HG02943 (cell line): Measurements from ENCODE around the gene YIF1B.

Source experiments
- ATAC-seq: cut with Tn5 transposase; IDR thresholded peaks from one replicate; pipeline ENCODE4 v1.9.1; 2021; ENCODE audit warnings: mild to moderate bottlenecking, low read depth, moderate library complexity; ENCODE audit not compliant: unreplicated experiment

Gene YIF1B

DNA sequence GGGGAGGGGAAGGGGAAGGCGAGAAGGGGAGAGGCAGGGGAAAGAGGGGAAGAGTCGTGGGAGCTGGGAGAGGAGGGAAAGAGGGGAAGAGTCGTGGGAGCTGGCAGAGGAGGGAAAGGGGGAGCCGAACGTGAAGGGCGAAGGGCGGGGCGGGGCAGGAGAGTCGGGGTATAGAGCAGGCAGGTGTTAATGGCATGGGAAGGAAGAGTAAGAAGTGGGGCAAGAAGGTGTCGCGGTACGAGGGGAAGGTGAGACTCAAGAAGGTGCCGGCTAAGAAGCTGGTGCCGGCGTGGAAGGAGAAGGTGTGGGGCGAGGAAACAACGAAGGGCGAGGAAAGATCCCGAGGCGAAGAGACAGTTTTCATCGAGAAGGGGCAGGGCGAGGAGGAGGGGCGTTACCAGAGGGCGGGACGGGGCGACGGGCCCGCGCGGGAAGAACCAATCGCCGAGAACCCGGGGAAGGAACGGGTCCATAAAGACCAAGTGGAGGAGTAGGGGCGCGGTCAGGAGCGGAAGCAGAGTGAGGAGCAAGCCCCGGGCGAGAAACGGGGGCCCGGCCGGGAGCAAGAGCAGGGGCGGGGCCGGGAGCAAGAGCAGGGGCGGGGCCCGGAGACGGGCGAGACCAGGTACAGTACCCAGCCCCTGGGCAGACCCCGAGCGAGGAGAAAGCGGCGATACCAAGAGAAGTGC, 20.3 kb upstream of the YIF1B start:
- peak; percentile 68 for ATAC-seq

- no peak for ATAC-seq
Observed at GRCh38 chr19:38333245-38333644, 17.5 kb upstream of the YIF1B start.

DNA sequence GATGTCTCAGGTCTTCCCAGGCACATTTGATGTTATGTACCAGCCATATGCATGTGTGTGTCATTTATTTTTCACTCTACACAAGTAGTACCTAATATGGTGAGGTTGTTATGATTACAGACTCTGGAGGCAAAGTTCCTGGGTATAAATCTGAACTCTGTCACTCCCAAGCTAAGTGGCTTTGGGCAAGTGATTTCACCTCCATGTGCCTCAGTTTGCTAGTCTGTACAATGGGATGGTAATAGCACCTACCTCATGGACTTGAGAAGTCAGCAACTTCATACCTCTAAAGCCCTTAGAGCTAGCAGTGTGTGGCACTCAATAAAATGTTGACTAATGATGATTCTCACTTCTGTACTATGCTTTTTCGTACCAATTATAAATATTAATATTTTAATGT, 16.0 kb upstream of the YIF1B start:
- no peak for ATAC-seq

- no peak for ATAC-seq
Observed at GRCh38 chr19:38329651-38330050, 13.9 kb upstream of the YIF1B start.

GRCh38 chr19:38326591-38326990, 10.8 kb upstream of the YIF1B start:
- no peak for ATAC-seq

DNA sequence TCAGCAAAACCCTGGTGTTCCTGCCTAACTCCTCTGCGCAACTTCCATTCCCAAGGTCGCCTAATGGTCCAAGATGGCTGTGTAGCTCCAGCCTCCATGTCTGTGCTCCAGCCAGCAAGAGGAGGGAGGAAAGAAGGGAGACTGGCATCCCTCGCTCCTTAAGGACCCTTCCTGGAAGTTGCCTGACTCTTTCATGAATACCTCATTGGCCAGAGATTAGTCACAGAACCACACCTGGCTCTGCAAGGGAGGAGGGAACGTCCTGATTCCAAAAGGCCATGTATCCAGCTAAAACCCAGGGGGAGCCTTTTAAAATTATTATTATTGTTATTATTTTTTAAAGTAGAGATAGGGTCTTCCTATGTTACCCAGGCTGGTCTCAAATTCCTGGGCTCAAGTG, 8.7 kb upstream of the YIF1B start:
- ATAC-seq, result no peak

GRCh38 chr19:38323291-38323690, 7.5 kb upstream of the YIF1B start:
- ATAC-seq, result no peak

- no peak for ATAC-seq
Observed at GRCh38 chr19:38321646-38322196, 6.0 kb upstream of the YIF1B start.

DNA sequence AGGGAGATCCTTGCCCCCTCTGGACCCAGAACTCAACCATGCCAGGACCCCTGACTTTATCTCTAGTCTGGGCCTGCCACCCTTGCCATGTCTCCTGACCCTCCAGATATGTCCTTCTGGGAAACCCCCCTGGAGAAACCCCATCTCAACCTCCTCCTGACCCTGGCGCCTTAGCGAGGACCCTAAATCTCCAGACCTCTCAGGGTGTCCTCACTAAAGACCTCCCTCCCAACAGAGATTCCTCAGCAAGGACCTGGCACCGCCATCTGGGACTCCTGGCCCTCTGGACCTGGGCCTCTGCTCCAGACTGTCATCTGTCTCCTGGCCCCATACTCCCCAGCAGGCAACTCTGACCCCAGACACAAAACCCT, 5.2 kb upstream of the YIF1B start:
- ATAC-seq, result no peak

DNA sequence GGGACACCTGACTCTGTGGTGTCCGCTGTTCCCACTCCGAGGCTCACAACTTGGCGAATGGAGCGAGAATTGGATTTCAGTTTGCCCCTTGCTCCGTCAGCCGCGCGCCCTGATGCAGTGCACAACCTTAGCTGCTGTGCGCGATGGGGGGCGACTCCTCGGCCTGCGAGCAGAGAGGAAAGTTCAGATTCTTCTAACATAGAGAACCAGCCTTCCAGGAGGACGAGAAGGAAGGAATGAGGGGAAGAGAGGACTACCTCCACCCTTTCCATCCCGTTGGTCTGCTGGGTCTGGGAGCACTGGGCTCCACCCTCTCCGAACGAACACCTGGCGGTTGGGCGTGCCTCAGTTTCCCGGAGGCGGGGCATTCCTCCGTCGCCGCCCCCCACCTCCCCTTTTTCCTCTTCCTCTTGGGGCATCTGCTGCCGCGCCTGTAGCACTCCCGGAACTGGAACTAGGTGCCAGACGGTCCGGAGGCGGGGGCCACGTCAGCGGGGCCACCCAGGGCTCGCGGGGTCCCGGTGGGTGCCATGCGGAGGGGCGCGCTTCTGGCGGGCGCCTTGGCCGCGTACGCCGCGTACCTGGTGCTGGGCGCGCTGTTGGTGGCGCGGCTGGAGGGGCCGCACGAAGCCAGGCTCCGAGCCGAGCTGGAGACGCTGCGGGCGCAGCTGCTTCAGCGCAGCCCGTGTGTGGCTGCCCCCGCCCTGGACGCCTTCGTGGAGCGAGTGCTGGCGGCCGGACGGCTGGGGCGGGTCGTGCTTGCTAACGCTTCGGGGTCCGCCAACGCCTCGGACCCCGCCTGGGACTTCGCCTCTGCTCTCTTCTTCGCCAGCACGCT, 3.9 kb upstream of the YIF1B start, which contains the start of gene KCNK6:
Gene KCNK6, plus strand, starts transcription at position 425 of the 838 bp plus-strand sequence. Its CDS starts 106 bp downstream, at position 531.
- ATAC-seq, result no peak

DNA sequence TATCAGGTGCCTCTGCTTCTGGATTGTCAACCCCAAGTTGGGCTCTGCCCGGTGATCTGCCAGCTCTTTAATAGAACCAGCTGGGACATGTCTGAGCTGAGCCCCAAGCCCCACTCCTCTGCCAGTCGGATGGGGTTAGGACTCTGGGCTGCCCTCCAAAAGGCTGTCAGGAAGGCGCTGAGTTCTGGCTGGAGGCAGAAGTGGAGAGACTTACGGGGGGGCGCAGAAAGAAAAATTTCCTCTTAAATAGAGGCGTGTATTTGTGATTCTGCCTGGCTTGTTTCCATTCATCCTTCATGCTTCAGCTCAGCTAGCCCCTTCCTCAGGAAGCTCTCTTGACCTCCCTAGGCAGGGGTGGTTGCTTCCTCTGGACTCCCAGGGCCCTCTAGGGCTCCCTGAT, 2.9 kb upstream of the YIF1B start:
- ATAC-seq, result no peak

GRCh38 chr19:38317104-38317612, 1.4 kb upstream of the YIF1B start:
- ATAC-seq, result no peak

DNA sequence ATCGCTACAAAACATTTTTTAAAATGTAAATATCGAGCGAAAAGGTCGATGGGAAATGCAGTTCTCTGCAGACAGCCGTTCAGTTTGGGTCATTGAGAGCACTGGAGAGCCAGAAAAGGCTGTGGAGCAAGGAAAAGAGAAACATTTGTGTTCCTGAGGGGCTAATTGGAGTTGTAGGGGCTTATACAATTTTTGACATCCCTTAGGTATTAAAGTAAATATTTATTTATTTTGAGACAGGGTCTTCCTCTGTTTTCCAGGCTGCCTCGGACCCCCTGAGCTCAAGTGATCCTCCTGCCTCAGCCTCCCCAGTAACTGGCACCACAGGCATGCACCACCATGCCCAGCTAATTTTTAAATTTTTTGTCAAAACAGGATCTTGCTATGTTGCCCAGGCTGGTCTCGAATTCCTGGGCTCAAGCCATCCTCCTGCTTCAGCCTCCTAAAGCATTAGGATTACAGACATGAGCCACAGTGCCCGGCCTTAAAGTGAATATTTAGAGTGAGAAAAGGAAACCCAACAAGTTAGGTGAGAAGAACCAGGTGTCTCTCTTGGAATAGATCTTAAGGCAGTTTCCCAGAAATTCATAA, 825 bp upstream of the YIF1B start:
- ATAC-seq, result peak; percentile 10

- ATAC-seq, result no peak
Observed at GRCh38 chr19:38310986-38311385, 4.8 kb downstream of the YIF1B start.

GRCh38 chr19:38310279-38310670, 5.5 kb downstream of the YIF1B start:
- no peak for ATAC-seq

- no peak for ATAC-seq
Observed at GRCh38 chr19:38309615-38310278, 6.0 kb downstream of the YIF1B start.

DNA sequence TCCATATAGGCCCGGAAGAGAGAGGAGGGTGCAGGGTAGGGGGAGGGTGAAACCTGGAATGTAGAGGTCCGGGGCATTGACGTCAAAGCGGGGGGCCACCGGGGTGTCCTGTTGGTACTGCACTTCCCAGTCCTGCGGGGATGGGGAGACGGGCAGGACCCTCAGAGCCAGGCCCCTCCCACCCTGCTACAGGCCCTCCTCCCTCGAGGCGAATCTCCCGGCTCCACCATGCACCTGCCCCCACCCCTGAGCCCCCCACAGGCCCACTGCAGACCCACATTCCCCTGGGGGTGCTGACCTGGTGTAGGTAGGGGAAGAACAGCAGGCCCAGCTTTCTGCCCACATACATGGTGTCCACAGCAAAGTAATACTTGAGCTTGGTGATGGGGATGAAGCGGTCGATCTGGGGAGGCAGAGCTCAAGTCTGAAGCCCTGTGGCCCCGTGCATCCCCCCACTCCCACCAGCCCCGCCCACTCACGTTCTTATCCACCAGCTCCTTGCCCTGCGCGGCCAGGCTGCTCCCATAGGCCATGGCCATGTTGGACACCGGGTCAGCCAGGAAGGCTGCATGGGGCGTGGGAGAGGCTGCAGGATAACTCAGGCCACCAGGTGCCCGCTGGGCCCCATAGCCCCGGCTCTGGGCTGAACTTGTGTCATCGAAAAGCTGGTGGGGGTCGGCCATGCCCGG, 6.7 kb downstream of the YIF1B start:
- no peak for ATAC-seq

DNA sequence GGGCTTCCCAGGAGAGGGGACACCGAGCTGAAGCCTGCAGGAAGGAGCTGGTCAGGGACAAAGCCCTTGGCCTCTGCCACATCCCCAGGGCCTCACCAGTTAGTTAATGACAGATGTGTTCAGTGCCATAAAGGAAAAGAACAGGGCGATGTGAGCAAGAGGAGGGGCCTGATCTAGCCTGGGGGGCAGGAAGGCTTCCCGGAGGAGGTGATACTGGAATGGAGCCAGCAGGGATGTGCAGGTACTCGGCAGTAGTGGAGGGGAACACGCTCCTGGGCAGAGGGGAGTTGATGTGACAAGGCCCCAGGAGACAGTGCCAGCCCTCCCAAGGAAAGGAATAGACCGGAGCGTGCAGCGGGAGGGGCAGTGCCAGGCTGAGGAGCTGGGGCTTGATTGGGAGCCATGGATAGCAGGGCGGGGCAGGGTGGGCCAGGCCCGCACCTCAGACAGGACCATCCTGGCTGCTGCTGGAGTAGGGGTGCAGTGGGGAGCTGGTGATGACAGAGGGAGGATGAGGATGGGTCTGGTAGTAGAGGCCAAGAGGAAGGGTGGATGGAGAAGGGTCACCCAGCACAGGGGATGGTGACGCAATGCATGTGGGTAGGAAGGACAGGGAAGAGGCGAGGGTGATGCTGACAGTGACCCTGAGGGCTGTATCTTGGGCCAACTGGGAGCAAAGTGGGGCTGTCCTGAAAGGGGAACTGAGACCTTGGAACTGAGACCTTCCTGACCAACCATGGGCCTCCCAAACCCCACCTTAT, 7.6 kb downstream of the YIF1B start:
- no peak for ATAC-seq

DNA sequence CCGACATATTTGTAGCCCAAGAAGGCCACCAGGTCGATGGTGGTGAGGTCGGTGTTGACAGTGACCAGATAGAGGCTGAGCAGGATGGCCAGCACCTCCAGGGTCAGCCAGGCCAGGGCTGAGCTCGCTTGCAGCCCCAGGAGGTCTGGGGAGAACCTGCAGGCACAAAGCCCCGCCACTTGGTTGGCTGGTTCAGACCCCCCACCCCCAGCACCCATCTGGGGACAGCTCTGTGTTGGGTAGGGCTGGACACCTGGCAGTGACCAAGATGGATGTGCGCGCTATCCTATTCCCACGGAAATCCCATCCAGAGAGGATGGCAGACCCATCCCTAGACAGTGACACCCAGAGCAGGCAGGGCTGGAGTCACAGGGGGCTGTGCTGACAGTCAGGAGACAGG, 8.2 kb downstream of the YIF1B start:
- ATAC-seq, result no peak
